GM12872 (cell line): ENCODE data around the gene CNOT4.

ENCODE experiments used
- TF ChIP-seq, protein P1 (sequence below): IDR thresholded peaks from 3 replicates; pipeline ENCODE4 v1.5.1; 2011; ENCODE audit warnings: low read depth, mild to moderate bottlenecking, low read length, moderate library complexity; ENCODE audit not compliant: insufficient read depth

Gene CNOT4

DNA sequence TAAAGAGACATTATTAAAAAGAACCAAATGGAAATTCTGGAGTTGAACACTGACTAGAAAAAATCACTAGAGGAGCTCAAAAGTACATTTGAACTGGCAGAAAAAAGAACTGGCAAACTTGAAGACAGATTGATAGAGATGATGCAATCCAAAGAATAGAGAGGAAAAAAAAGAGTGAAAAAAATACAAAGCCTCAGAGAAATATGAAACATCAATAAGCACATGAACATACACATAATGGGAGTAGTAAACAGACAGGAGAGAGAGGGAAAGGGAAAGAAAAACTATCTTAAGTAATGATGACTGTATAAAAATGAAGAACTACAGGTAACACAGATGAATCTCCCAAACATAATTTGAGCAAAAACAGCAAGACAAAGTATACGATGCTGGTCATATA, 61.1 kb downstream of the CNOT4 start:
- TF ChIP-seq, protein P1, sequence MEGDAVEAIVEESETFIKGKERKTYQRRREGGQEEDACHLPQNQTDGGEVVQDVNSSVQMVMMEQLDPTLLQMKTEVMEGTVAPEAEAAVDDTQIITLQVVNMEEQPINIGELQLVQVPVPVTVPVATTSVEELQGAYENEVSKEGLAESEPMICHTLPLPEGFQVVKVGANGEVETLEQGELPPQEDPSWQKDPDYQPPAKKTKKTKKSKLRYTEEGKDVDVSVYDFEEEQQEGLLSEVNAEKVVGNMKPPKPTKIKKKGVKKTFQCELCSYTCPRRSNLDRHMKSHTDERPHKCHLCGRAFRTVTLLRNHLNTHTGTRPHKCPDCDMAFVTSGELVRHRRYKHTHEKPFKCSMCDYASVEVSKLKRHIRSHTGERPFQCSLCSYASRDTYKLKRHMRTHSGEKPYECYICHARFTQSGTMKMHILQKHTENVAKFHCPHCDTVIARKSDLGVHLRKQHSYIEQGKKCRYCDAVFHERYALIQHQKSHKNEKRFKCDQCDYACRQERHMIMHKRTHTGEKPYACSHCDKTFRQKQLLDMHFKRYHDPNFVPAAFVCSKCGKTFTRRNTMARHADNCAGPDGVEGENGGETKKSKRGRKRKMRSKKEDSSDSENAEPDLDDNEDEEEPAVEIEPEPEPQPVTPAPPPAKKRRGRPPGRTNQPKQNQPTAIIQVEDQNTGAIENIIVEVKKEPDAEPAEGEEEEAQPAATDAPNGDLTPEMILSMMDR: no peak

DNA sequence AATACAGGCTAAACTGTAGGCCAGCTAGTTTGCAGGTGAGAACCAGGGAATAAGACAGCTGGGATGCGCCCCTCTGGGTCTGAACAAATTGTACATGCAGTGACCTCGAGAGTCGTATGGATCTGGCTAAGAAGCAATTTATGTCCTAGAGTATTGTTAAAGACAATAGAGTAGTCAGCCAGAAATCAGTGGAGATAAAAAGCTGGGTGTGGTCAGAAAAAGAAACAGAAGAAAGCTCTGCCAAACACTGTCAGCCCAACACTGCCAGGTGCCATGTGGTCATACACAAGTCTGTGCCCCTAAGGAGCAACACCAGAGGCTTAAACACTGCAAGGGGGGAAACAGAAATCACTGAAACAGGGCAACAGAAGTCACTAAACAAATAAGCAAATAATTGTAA, 62.2 kb downstream of the CNOT4 start:
- TF ChIP-seq, protein P1: no peak

DNA sequence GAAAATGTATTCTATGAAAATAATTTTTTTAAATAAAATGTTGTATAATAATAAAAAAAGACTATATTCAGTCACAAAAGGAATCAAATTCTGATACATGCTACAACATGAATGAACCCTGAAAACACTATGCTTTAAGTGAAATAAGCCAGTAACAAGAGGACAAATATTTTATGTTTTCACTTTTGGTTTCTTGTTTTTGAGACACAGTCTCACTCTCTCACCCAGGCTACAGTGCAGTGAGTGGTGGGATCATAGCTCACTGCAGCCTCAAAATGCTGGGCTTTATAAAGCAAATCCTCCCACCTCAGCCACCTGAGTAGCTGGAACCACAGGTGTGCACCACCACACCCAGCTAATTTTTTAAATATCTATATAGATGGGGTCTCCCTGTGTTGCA, 64.2 kb downstream of the CNOT4 start:
- TF ChIP-seq, protein P1: no peak

DNA sequence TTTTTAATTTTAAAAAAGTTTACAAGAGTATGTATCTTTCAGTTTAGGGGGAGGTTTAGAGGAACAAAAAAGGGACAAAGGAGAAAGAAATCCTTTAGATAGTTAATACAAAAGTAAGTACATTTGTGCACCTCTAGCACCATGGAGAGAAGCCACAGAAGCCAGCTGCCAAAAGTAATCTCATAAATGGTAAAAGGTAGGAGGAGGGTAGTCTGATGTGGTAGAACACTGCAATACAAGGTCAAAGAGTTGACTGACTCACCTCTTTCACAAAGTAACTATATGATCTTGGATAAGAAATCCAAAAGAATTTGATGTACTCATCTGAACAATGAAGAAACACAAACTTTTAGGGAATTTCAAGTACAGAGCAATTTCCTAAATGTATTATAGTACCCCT, 68.1 kb downstream of the CNOT4 start:
- TF ChIP-seq, protein P1: no peak

DNA sequence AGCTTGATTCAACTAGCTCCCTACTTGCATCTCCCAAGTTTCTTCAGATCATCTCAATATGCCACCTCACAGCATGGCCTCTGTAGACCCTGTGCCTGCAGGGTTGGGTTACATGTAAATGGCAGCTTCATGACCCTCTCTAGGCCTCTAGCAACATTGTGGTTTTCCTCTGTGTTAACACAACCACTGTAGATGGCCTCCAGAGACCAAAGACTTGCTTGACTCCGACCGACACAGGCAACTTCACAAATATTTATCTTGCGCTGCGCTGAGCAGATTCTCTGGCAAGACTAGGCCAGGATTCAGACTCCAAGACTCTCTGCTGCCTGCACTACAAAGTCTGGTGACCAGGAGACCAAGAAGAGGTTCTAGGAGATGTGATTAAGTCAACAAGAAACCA, 75.9 kb downstream of the CNOT4 start:
- TF ChIP-seq, protein P1: no peak

DNA sequence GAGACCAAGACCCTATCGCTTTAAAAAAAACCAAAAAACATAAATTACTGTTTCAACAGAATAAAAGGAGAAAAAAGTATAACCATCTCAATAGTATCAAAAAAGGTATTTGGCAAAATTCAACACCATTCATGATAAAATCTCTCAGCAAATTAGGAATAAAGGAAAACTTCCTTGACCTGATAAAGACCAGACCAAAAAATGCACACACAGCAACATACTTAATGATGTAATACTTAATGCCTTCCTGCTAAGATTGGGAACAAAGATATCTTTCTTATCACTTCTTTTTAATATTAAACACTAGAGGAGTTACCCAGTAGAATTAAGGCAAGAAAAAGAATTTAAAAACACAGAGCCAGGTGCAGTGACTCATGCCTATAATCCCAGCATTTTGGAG, 79.3 kb downstream of the CNOT4 start:
- TF ChIP-seq, protein P1: no peak

DNA sequence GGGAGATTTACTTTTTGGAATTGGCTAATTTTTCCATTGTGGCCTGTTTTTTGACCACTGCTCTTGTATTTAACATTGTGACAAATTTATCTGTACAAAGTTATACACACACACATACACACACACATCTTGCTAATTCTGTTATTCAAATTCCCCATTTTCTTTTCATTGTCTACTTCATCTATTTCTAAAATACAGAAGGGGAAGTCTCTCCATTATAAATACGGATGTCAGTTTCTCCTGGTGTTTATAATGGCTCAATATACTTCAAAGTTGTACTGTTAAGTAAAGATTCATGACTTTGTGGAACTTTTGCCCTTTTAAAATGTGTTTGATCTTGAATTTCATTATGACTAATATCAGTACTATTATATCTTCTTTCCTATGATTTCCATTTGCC, 81.0 kb downstream of the CNOT4 start:
- TF ChIP-seq, protein P1: no peak

DNA sequence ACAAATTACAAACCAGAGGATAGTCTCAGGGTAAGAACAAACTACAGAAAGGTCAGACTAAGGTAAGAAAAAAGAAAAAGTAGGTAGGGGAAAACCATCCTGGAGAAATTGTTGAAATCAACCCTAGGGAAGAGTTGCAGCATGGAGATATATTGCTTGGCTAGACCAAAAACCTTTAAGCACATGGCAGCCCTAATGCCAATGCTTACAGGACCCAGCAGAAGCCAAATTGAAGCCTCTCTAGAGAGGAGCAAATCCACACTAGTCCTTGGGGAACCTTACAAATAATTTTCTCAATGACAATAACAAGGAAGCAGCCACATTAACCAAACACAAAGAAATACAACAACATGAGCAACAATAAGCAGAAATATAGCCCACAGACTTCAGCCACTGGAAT, 81.9 kb downstream of the CNOT4 start:
- TF ChIP-seq, protein P1: no peak
